ENCODE measurements around the gene RRP8.

The RRP8 gene

DNA sequence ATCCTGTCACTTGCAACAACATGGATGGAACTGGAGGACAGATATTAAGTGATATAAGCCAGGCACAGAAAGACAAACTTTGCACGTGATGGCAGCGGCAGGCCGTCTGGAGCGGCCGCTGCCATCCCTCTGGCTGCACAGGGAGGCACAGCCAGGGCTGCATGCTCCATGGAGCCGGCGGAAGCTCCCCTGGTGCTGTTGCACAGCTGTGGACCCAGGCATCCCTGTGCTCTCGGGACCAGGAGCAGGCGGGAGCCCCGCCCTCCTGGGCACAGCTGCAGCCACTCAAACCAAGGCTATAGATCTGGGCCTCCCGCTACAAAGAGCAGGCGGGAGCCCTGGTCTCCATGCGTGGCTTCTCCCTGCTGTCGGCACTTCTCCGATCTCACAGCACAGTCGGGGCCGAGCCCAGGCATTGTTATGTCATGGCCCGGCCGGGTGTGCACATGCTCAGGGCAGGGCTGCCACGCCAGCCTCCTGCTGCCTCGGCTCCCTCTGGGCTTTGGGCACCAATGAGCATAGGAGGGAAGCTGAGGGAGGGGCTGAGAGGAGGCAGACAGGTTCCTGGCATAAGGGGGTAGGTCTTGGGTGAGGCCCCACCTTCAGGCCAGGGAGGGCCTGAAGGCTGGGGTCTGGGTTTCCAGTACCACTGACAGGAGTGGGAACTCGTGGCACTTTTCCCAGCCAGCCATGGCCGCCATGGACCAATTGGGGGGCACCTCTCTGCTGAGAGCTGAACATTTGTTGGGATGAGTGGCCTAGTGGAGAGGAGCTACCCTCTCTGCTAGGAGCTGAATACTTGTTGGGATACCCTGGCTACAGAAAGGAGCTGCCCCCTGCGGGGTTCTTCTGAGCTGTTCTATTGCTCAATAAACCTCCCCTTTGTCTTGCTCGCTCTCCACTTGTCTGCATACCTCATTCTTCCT lies 16.7 kb downstream of the RRP8 start:
- no peak overlapping the region for H3K4me3 ChIP-seq (ENCODE audit: low read depth, low read length)
- TF ChIP-seq, protein P1, sequence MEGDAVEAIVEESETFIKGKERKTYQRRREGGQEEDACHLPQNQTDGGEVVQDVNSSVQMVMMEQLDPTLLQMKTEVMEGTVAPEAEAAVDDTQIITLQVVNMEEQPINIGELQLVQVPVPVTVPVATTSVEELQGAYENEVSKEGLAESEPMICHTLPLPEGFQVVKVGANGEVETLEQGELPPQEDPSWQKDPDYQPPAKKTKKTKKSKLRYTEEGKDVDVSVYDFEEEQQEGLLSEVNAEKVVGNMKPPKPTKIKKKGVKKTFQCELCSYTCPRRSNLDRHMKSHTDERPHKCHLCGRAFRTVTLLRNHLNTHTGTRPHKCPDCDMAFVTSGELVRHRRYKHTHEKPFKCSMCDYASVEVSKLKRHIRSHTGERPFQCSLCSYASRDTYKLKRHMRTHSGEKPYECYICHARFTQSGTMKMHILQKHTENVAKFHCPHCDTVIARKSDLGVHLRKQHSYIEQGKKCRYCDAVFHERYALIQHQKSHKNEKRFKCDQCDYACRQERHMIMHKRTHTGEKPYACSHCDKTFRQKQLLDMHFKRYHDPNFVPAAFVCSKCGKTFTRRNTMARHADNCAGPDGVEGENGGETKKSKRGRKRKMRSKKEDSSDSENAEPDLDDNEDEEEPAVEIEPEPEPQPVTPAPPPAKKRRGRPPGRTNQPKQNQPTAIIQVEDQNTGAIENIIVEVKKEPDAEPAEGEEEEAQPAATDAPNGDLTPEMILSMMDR (IDR thresholded peaks at IDR 0.05; ENCODE audit: low read depth, low read length) = no peak

DNA sequence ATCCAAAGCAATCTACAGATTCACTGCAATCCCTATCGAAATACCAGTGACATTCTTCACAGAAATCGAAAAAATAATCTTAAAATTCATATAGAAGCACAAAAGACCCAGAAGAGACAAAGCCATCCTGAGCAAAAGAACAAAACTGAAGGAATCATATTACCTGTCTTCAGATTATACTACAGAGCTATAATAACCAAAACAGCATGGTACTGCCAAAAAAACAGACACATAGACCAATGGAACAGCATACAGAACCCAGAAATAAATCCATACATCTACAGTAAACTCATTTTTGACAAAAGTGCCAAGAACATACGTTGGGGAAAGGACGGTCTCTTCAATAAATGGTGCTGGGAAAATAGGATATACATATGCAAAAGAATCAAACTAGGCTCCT lies 18.9 kb downstream of the RRP8 start:
- no peak overlapping the region for H3K4me3 ChIP-seq (ENCODE audit: low read depth, low read length)
- TF ChIP-seq, protein P1 (IDR thresholded peaks at IDR 0.05; ENCODE audit: low read depth, low read length) = no peak

DNA sequence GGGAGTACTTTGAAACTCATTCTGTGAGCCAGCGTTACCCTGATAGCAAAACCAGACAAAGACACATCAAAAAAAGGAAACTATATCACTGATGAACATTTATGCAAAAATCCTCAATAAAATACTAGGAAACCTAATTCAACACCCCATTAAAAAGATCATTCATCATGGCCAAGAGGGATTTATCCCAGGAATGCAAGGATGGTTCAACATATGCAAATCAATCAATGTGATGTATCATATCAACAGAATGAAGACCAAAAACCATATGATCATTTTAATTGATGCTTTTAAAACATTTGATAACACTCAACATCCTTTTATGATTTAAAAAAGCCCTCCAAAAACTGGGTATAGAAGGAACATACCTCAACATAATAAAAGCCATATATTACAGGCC lies 19.8 kb downstream of the RRP8 start:
- TF ChIP-seq, protein P1 (IDR thresholded peaks at IDR 0.05; ENCODE audit: low read depth, low read length) = no peak

DNA sequence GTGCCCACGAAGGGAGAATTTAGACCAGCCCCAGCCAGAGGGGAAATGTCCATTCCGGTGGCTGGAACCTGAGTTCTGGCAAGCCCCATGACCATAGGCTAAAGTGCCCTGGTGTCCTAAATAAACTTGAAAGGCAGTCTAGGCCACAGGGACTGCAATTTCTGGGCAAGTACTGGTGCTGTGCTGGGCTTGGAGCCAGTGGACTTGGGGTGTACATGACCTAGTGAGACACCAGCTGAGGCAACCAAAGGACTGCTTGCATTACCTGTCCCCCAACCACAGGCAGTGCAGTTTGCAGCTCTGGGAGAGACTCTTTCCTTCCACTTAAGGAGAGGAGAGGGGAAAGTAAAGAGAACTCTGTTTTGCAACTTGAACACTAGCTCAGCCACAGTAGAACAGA lies 23.7 kb downstream of the RRP8 start:
- TF ChIP-seq, protein P1 (IDR thresholded peaks at IDR 0.05; ENCODE audit: low read depth, low read length) = no peak
- H3K4me3 ChIP-seq (ENCODE audit: low read depth, low read length) = no peak overlapping the region

More for the DNA sequence above, 19.8 kb downstream of the RRP8 start:
- no peak overlapping the region for H3K4me3 ChIP-seq (ENCODE audit: low read depth, low read length)

DNA sequence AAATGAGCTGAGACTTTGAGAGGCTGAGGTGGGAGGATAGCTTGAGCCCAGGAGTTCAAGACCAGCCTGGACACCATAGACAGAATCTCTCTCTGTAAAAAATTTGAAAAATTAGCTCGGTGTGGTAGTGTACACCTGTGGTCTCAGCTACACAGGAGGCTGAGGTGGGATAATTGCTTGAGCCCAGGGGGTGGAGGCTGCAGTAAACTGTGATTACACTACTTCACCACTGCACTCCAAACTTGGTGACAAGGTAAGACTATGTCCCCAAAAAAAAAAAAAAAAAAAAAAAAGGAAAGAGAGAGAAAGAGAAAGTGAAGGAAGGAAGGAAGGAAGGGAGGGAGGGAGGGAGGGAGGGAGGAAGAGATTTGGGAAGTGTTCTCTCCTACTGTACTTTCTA lies 25.3 kb downstream of the RRP8 start:
- no peak overlapping the region for H3K4me3 ChIP-seq (ENCODE audit: low read depth, low read length)
- TF ChIP-seq, protein P1 (IDR thresholded peaks at IDR 0.05; ENCODE audit: low read depth, low read length) = no peak

DNA sequence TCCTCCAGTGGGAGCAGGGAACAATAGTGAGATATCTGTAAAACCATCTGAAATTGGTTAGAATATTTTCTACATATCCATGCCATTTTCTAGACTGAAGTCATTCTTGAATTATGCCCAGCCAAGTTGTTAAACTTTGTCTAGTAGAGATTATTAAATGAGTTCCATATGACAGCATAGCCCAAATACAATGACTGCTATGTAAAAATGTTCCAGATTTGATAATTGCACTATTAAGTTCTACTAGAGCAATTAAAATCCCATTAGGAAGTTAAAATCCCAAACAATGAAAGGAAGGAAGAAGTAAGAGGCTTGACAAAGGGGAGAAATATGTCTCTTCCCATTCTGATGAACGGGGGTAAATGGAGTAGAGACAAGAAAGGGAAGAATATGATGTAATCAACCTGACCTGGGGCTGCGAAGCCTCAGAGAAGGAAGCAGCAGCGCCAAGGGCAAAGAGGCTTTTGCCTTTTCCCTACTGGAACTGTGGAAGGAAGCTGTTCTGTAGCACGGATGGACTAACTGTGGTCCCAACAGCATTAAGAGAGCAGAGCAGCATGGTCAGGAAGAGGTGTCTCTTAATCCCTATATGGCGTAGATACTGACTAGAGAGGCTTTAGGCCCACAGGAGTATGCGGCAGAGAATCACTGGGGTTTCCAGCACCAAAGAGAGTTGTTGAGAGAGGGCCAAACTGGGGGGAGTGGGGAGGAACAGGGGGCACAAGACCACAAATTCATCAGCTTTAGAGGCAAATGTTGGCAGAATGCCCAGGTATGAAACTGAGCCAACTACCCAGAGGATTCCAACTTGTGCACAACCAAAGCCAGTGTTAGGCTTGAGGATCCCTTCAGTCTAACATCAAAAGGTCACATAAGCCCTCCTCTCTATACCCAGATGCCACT lies 26.7 kb downstream of the RRP8 start:
- no peak overlapping the region for H3K4me3 ChIP-seq (ENCODE audit: low read depth, low read length)
- TF ChIP-seq, protein P1 (IDR thresholded peaks at IDR 0.05; ENCODE audit: low read depth, low read length) = no peak
